Activated B cell treated with CpG ODN at 0.5 μM for 24 hours (primary cell): ENCODE results near the gene ASTE1. TPM values are rescaled to one million over a fixed set of nuclear protein-coding genes. Genes with fewer than 3 reads are reported as not detected.

Source experiments
- ATAC-seq: fragments of 200-7000 bp; cut with Tn5 transposase; one replicate; pipeline ENCODE4 v1.10.0; 2021; ENCODE audit warnings: low read depth, mild to moderate bottlenecking, moderate library complexity
- CTCF ChIA-PET: fragments of 350-600 bp; sonication (Branson Sonifier 250); formaldehyde crosslinking; loops from one replicate; lab custom pipeline; 2021; ENCODE audit warnings: antibody characterized with exemption; lab: Charles Lee
- POLR2A ChIA-PET: fragments of 350-600 bp; sonication (Branson Sonifier 250); formaldehyde crosslinking; loops from one replicate; lab custom pipeline; 2021; ENCODE audit warnings: antibody characterized with exemption; lab: Charles Lee
- DNase-seq: peaks from one replicate; pipeline ENCODE4 v3.0.0; 2022
- H3K27ac Mint-ChIP-seq: one replicate; pipeline ENCODE4 v1.8.0; 2020; ENCODE audit warnings: mixed read lengths
- H3K27me3 Mint-ChIP-seq: one replicate; pipeline ENCODE4 v1.8.0; 2021; ENCODE audit warnings: mixed read lengths
- H3K36me3 Mint-ChIP-seq: one replicate; pipeline ENCODE4 v1.8.0; 2021; ENCODE audit warnings: low read depth, mixed read lengths
- H3K4me1 Mint-ChIP-seq: one replicate; pipeline ENCODE4 v1.8.0; 2021; ENCODE audit warnings: mixed read lengths
- H3K4me3 Mint-ChIP-seq: one replicate; pipeline ENCODE4 v1.8.0; 2020; ENCODE audit warnings: mild to moderate bottlenecking, mixed read lengths
- H3K9me3 Mint-ChIP-seq: one replicate; pipeline ENCODE4 v1.8.0; 2020; ENCODE audit warnings: mixed read lengths
- CTCF ChIP-seq: fragments of 200-600 bp; IDR thresholded peaks from one replicate; pipeline ENCODE4 v1.8.0; 2022; ENCODE audit warnings: antibody characterized with exemption, mild to moderate bottlenecking
- intact Hi-C: fragments of 100-400 bp; cut with micrococcal nuclease; formaldehyde crosslinking; loops from one replicate; pipeline ENCODE4 v1.15.1; 2024
- total RNA-seq: library from RNA; stranded (reverse); gene quantifications from 2 replicates; pipeline ENCODE4 v1.2.3, GENCODE V29; 2022

Gene ASTE1
- total RNA-seq, result 15.6 and 16.9 TPM in 2 replicates

GRCh38 chr3:131026321-131027151 is at the start of gene ASTE1, which contains the start of gene NEK11:
ASTE1 (minus strand) TSS chr3:131026825; CDS start chr3:131025306, 1,519 bp downstream.
NEK11 (plus strand) TSS chr3:131026877; CDS start chr3:131029709, 2,832 bp downstream.
- H3K27ac Mint-ChIP-seq, result peak within 1 kb of the TSS; percentile 97
- peak; percentile 89 for DNase-seq
- H3K4me3 Mint-ChIP-seq, result peak within 1 kb of the TSS; percentile 96
- intact Hi-C loops, result loop anchor here (1.0 to 5.0 kb wide), 7 partner anchors 133 to 1696 kb away; partner anchors contain the start of genes DNAJC13, MRPL3, NPHP3 and NUDT16
- no peak for TF ChIP-seq CTCF
- H3K4me1 Mint-ChIP-seq, result peaks cover 52% of the 10 kb centered on the region
- peaks cover 37% of the 10 kb centered on the region for H3K36me3 Mint-ChIP-seq
- ChIA-PET CTCF (interaction anchor here (2.6 kb wide), 1 partner anchor 133 kb away, joined by 6 read pairs; the partner anchor contains the start of gene ATP2C1), POLR2A (interaction anchor here (0.5 to 2.6 kb wide), 9 partner anchors 9 to 1391 kb away, joined by 3 to 33 read pairs (median 4); partner anchors contain the start of genes ATP2C1, DNAJC13 and NUDT16)
- H3K9me3 Mint-ChIP-seq, result no peaks in the 10 kb centered on the region
- peak; percentile 97 for ATAC-seq
- no peaks in the 10 kb centered on the region for H3K27me3 Mint-ChIP-seq

DNA sequence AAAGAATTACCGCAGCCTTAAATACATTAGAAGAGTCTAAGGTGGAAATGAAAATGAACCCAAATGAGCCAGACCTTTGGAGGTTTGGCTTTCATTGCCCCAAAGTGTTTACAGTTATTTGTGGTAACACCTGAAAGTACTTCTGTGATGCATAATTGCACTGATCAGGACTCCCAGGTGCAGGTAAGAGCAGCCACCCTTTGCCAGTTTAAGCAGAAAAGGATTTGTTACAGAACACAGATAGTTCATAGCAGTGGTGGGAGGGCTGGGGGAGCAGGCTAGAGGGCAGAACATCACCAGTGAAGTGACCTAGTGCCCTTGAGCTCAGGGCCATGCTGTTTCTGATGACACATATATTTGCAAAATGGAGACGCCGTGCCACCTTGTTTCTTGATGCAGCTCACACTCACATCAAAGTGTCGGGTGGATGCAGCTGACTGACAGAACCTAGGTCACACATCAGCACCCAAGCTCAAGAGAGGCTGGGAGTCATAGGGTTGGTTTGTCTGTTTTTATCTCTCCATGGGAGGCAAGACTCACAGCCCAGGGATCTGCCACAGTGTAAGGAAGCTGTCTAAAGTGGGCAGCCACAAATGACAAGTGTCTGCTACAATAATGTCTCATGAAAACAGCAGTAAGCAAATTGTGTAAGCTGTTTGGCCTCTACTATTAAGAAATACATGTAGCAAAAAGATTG is 49.2 kb upstream of the ASTE1 start:
- no peaks in the 10 kb centered on the region for H3K9me3 Mint-ChIP-seq
- no peaks in the 10 kb centered on the region for H3K36me3 Mint-ChIP-seq
- intact Hi-C loops, result no loop called here
- ChIA-PET CTCF (no interaction called here), POLR2A (no interaction called here)
- H3K27ac Mint-ChIP-seq, result no peak overlapping the region
- H3K27me3 Mint-ChIP-seq, result no peaks in the 10 kb centered on the region
- H3K4me1 Mint-ChIP-seq, result no peaks in the 10 kb centered on the region
- H3K4me3 Mint-ChIP-seq, result no peak overlapping the region
- no peak for TF ChIP-seq CTCF
- no peak for ATAC-seq
- no peak for DNase-seq

DNA sequence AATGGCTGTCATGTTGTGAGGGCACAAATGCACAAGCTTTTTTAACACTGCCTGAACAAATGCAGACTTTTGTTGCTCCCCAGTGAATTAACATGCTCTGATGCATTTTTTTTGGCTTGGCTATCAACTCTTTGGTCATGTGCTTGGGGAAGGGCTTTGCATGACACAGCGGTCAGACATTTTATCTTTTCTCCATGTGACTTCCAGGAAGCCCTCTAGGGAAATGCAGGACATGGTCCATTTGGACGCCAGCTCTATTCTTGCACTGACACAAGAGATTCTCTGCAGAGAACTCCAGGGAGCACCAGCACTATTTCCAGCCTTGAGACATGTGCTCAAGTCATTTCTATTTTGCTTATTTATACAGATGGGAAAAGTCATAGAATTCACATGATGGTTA is 46.2 kb upstream of the ASTE1 start:
- no peak for TF ChIP-seq CTCF
- H3K27me3 Mint-ChIP-seq, result no peaks in the 10 kb centered on the region
- no peaks in the 10 kb centered on the region for H3K9me3 Mint-ChIP-seq
- ChIA-PET POLR2A (no interaction called here), CTCF (no interaction called here)
- no peak for ATAC-seq
- no peak overlapping the region for H3K27ac Mint-ChIP-seq
- H3K4me1 Mint-ChIP-seq, result no peaks in the 10 kb centered on the region
- no peak for DNase-seq
- no peaks in the 10 kb centered on the region for H3K36me3 Mint-ChIP-seq
- no peak overlapping the region for H3K4me3 Mint-ChIP-seq
- intact Hi-C loops, result no loop called here

GRCh38 chr3:131072099-131072559 is 45.5 kb upstream of the ASTE1 start:
- H3K27ac Mint-ChIP-seq, result no peak overlapping the region
- H3K4me3 Mint-ChIP-seq, result no peak overlapping the region
- intact Hi-C loops, result no loop called here
- no peaks in the 10 kb centered on the region for H3K27me3 Mint-ChIP-seq
- POLR2A ChIA-PET, result interaction anchor here (0.6 kb wide), 1 partner anchor 325 kb away, joined by 3 read pairs; no protein-coding TSS in a partner anchor
- TF ChIP-seq CTCF, result no peak
- H3K9me3 Mint-ChIP-seq, result no peaks in the 10 kb centered on the region
- CTCF ChIA-PET, result no interaction called here
- DNase-seq (no peak), ATAC-seq (no peak)
- H3K4me1 Mint-ChIP-seq, result no peaks in the 10 kb centered on the region
- no peaks in the 10 kb centered on the region for H3K36me3 Mint-ChIP-seq
